ENCODE data around the gene AMTN.

AMTN gene

GRCh38 chr4:70515367-70516250 lies 2.8 kb upstream of the AMTN start:
- no peaks in the 10 kb centered on the region for H3K36me3 ChIP-seq (ENCODE audit: insufficient read depth, low read length)
- H3K9ac ChIP-seq (ENCODE audit: low read length): no peak overlapping the region
- H3F3A ChIP-seq (ENCODE audit: insufficient read depth, low read length): no peaks in the 10 kb centered on the region
- H3K4me1 ChIP-seq (ENCODE audit: insufficient read depth, low read length, severe bottlenecking): no peaks in the 10 kb centered on the region
- no peaks in the 10 kb centered on the region for H3K79me2 ChIP-seq (ENCODE audit: insufficient read depth, low read length)
- no peak overlapping the region for H3K4me3 ChIP-seq (ENCODE audit: low read depth, low read length, poor library complexity, severe bottlenecking)
- no peaks in the 10 kb centered on the region for H4K20me1 ChIP-seq (ENCODE audit: insufficient read depth, low read length)
- H3K4me2 ChIP-seq (ENCODE audit: low read length): no peak overlapping the region
- H2AFZ ChIP-seq (ENCODE audit: low read length): no peak overlapping the region
- no peaks in the 10 kb centered on the region for H3K27me3 ChIP-seq (ENCODE audit: insufficient read depth, low read length)
- H3K27ac ChIP-seq (ENCODE audit: low read depth, low read length, poor library complexity, severe bottlenecking): no peak overlapping the region
- no peaks in the 10 kb centered on the region for H3K9me2 ChIP-seq (ENCODE audit: low read depth, low read length)
- no peak for TF ChIP-seq CTCF (IDR thresholded peaks at IDR 0.05; ENCODE audit: low read length)
- TF ChIP-seq EZH2 (IDR thresholded peaks at IDR 0.05; ENCODE audit: borderline replicate concordance, low read length): no peak
- H3K9me3 ChIP-seq (ENCODE audit: low read length): no peaks in the 10 kb centered on the region

GRCh38 chr4:70518716-70519115 lies 347 bp downstream of the AMTN start:
- Histone ChIP-seq H3K27ac (ENCODE audit: low read depth, low read length, poor library complexity, severe bottlenecking) (no peak overlapping the region), H3K4me1 (ENCODE audit: insufficient read depth, low read length, severe bottlenecking) (no peaks in the 10 kb centered on the region), H3K9me2 (ENCODE audit: low read depth, low read length) (no peaks in the 10 kb centered on the region), H3K36me3 (ENCODE audit: insufficient read depth, low read length) (no peaks in the 10 kb centered on the region), H3K4me2 (ENCODE audit: low read length) (no peak overlapping the region), H3K9me3 (ENCODE audit: low read length) (no peaks in the 10 kb centered on the region), H3K27me3 (ENCODE audit: insufficient read depth, low read length) (no peaks in the 10 kb centered on the region), H2AFZ (ENCODE audit: low read length) (no peak overlapping the region), H4K20me1 (ENCODE audit: insufficient read depth, low read length) (no peaks in the 10 kb centered on the region), H3F3A (ENCODE audit: insufficient read depth, low read length) (no peaks in the 10 kb centered on the region), H3K4me3 (ENCODE audit: low read depth, low read length, poor library complexity, severe bottlenecking) (no peak overlapping the region), H3K79me2 (ENCODE audit: insufficient read depth, low read length) (no peaks in the 10 kb centered on the region), H3K9ac (ENCODE audit: low read length) (no peak overlapping the region)
- no peak for TF ChIP-seq EZH2 (IDR thresholded peaks at IDR 0.05; ENCODE audit: borderline replicate concordance, low read length)
- no peak for TF ChIP-seq CTCF (IDR thresholded peaks at IDR 0.05; ENCODE audit: low read length)

- H3K4me1 ChIP-seq (ENCODE audit: insufficient read depth, low read length, severe bottlenecking): no peaks in the 10 kb centered on the region
- H4K20me1 ChIP-seq (ENCODE audit: insufficient read depth, low read length): no peaks in the 10 kb centered on the region
- H3K9me2 ChIP-seq (ENCODE audit: low read depth, low read length): no peaks in the 10 kb centered on the region
- no peaks in the 10 kb centered on the region for H3F3A ChIP-seq (ENCODE audit: insufficient read depth, low read length)
- no peak overlapping the region for H3K9ac ChIP-seq (ENCODE audit: low read length)
- no peaks in the 10 kb centered on the region for H3K36me3 ChIP-seq (ENCODE audit: insufficient read depth, low read length)
- no peak overlapping the region for H3K4me3 ChIP-seq (ENCODE audit: low read depth, low read length, poor library complexity, severe bottlenecking)
- no peaks in the 10 kb centered on the region for H3K27me3 ChIP-seq (ENCODE audit: insufficient read depth, low read length)
- no peak overlapping the region for H3K27ac ChIP-seq (ENCODE audit: low read depth, low read length, poor library complexity, severe bottlenecking)
- H3K9me3 ChIP-seq (ENCODE audit: low read length): no peaks in the 10 kb centered on the region
- H2AFZ ChIP-seq (ENCODE audit: low read length): no peak overlapping the region
- H3K79me2 ChIP-seq (ENCODE audit: insufficient read depth, low read length): no peaks in the 10 kb centered on the region
- TF ChIP-seq EZH2 (IDR thresholded peaks at IDR 0.05; ENCODE audit: borderline replicate concordance, low read length) (no peak), CTCF (IDR thresholded peaks at IDR 0.05; ENCODE audit: low read length) (no peak)
- H3K4me2 ChIP-seq (ENCODE audit: low read length): no peak overlapping the region
Observed at GRCh38 chr4:70522626-70523025, 4.3 kb downstream of the AMTN start.
